Uterus (tissue), 2 donors: ENCODE data around the gene TBCD.

Experiments
- CTCF ChIP-seq, 4 experiments: fragments of 200-600 bp in 2 of 4; fragments of 450-650 bp in 2 of 4; sonication (generic) in 2 of 4; IDR thresholded peaks; one replicate each; pipeline ENCODE4 v1.5.1; 2016 to 2019; ENCODE audit warnings: antibody characterized with exemption in 4 of 4, mild to moderate bottlenecking in 2 of 4, moderate library complexity in 1 of 4
- POLR2A ChIP-seq, 2 donors: fragments of 450-650 bp; IDR thresholded peaks; one replicate each; pipeline ENCODE4 v1.6.1; 2016; ENCODE audit warnings: antibody characterized with exemption in 2 of 2, mild to moderate bottlenecking in 1 of 2, moderate library complexity in 1 of 2

- TF ChIP-seq POLR2A (IDR thresholded peaks at IDR 0.05) (no peak), CTCF (IDR thresholded peaks at IDR 0.05) (no peak)
Measured at GRCh38 chr17:82702231-82702927, 49.5 kb upstream of the TBCD start.
